Caco-2 (cell line): ENCODE measurements around the gene AMOTL2. TPM values are rescaled to one million over a fixed set of nuclear protein-coding genes. Genes with fewer than 3 reads are reported as not detected.

Experiments used
- BruUV-seq: library from RNA; stranded (reverse); fragments of 400-500 nt; replicated peaks from 2 replicates; lab custom pipeline; 2021; lab: Mats Ljungman, UMichigan
- CTCF ChIA-PET: fragments of 300-600 bp; sonication (Branson Sonifier 250); formaldehyde crosslinking; loops from one replicate; lab custom pipeline; 2022; ENCODE audit warnings: antibody characterized with exemption; lab: Charles Lee
- POLR2A ChIA-PET: fragments of 300-600 bp; sonication (Branson Sonifier 250); formaldehyde crosslinking; loops from one replicate; lab custom pipeline; 2022; ENCODE audit warnings: antibody characterized with exemption; lab: Charles Lee
- DNase-seq, 2 experiments: peaks; one replicate each; pipeline versions ENCODE4 v3.0.0 to v3.0.0-alpha.2; 2020 to 2022
- H3K27me3 ChIP-seq: replicated peaks from 2 replicates; pipeline ENCODE4 v1.6.0; 2011; ENCODE audit warnings: low read length; ENCODE audit not compliant: control insufficient read depth, insufficient read depth
- H3K36me3 ChIP-seq: 2 replicates; pipeline ENCODE4 v1.5.1; 2011; ENCODE audit warnings: low read length; ENCODE audit not compliant: control insufficient read depth, insufficient read depth
- H3K4me1 ChIP-seq: fragments of 250-450 bp; sonication (Bioruptor Pico); 2 replicates; pipeline ENCODE4 v1.5.1; 2020; ENCODE audit warnings: mild to moderate bottlenecking
- H3K4me3 ChIP-seq: 2 replicates; pipeline ENCODE4 v1.5.1; 2011; ENCODE audit warnings: low read depth, mild to moderate bottlenecking, control low read depth, low read length
- H3K9me3 ChIP-seq: fragments of 250-450 bp; sonication (Bioruptor Pico); 2 replicates; pipeline ENCODE4 v1.5.1; 2020; ENCODE audit warnings: mild to moderate bottlenecking, moderate library complexity
- H3K27ac Mint-ChIP-seq: one replicate; pipeline ENCODE4 v1.8.0; 2022; ENCODE audit warnings: mixed read lengths; ENCODE audit not compliant: unreplicated experiment
- H3K27me3 Mint-ChIP-seq: one replicate; pipeline ENCODE4 v1.8.0; 2022; ENCODE audit warnings: mixed read lengths; ENCODE audit not compliant: insufficient read depth, unreplicated experiment
- H3K36me3 Mint-ChIP-seq: one replicate; pipeline ENCODE4 v1.8.0; 2022; ENCODE audit warnings: mild to moderate bottlenecking, mixed read lengths; ENCODE audit not compliant: insufficient read depth, unreplicated experiment
- H3K4me1 Mint-ChIP-seq: one replicate; pipeline ENCODE4 v1.8.0; 2022; ENCODE audit warnings: low read depth, mixed read lengths; ENCODE audit not compliant: unreplicated experiment
- H3K4me3 Mint-ChIP-seq: one replicate; pipeline ENCODE4 v1.8.0; 2022; ENCODE audit warnings: mild to moderate bottlenecking, moderate library complexity, mixed read lengths; ENCODE audit not compliant: unreplicated experiment
- H3K9me3 Mint-ChIP-seq: one replicate; pipeline ENCODE4 v1.8.0; 2022; ENCODE audit warnings: mixed read lengths; ENCODE audit not compliant: unreplicated experiment
- intact Hi-C: fragments of 100-400 bp; cut with micrococcal nuclease; formaldehyde crosslinking; loops from one replicate; pipeline ENCODE4 v1.10.0; 2022; ENCODE audit not compliant: unreplicated experiment
- total RNA-seq: library from RNA; stranded (reverse); gene quantifications from 2 replicates; pipeline ENCODE4 v1.2.3, GENCODE V29; 2022
- TF ChIP-seq, protein P1 (sequence below), 2 experiments: fragments of 200-600 bp in 1 of 2; IDR thresholded peaks; 1 replicate in 1 of 2; 2 replicates in 1 of 2; pipeline versions ENCODE4 v1.5.1 to v1.8.0; 2011 to 2022; ENCODE audit warnings: antibody characterized with exemption in 1 of 2, control low read depth in 1 of 2, inconsistent platforms in 1 of 2, low read depth in 1 of 2, low read length in 1 of 2, mild to moderate bottlenecking in 1 of 2, moderate library complexity in 1 of 2; ENCODE audit not compliant: insufficient read depth in 1 of 2, severe bottlenecking in 1 of 2, unreplicated experiment in 1 of 2

Gene AMOTL2
- total RNA-seq, 1 experiment from 2014 or later = 271 TPM

- no TSS peak for BruUV-seq
- Histone ChIP-seq H3K36me3 (no peaks in the 10 kb centered on the region), H3K9me3 (no peaks in the 10 kb centered on the region), H3K27me3 (no peaks in the 10 kb centered on the region), H3K4me1 (peaks cover 97% of the 10 kb centered on the region), H3K4me3 (no peak overlapping the region)
- peaks cover 8% of the 10 kb centered on the region for H3K9me3 Mint-ChIP-seq
- POLR2A ChIA-PET = no interaction called here
- H3K36me3 Mint-ChIP-seq = peaks cover 17% of the 10 kb centered on the region
- H3K4me3 Mint-ChIP-seq = no peak overlapping the region
- DNase-seq = peak in 1 of 2 experiments; percentile 26
- peak overlapping the region; percentile 95 for H3K27ac Mint-ChIP-seq
- no peaks in the 10 kb centered on the region for H3K27me3 Mint-ChIP-seq
- intact Hi-C loops = no loop called here
- TF ChIP-seq, protein P1, sequence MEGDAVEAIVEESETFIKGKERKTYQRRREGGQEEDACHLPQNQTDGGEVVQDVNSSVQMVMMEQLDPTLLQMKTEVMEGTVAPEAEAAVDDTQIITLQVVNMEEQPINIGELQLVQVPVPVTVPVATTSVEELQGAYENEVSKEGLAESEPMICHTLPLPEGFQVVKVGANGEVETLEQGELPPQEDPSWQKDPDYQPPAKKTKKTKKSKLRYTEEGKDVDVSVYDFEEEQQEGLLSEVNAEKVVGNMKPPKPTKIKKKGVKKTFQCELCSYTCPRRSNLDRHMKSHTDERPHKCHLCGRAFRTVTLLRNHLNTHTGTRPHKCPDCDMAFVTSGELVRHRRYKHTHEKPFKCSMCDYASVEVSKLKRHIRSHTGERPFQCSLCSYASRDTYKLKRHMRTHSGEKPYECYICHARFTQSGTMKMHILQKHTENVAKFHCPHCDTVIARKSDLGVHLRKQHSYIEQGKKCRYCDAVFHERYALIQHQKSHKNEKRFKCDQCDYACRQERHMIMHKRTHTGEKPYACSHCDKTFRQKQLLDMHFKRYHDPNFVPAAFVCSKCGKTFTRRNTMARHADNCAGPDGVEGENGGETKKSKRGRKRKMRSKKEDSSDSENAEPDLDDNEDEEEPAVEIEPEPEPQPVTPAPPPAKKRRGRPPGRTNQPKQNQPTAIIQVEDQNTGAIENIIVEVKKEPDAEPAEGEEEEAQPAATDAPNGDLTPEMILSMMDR (IDR thresholded peaks at IDR 0.05; ENCODE audit: insufficient read depth in 1 of 2, low read depth in 1 of 2, low read length in 1 of 2, severe bottlenecking in 1 of 2, unreplicated experiment in 1 of 2) = no peak
- peaks cover 82% of the 10 kb centered on the region for H3K4me1 Mint-ChIP-seq
- CTCF ChIA-PET = interaction anchor here (0.6 kb wide), 1 partner anchor 36 kb away, joined by 3 read pairs; no protein-coding TSS in a partner anchor
These were observed 37.7 kb downstream of the AMOTL2 start for GRCh38 chr3:134336587-134336986.

- no peaks in the 10 kb centered on the region for H3K27me3 Mint-ChIP-seq
- TF ChIP-seq, protein P1 (IDR thresholded peaks at IDR 0.05; ENCODE audit: insufficient read depth in 1 of 2, low read depth in 1 of 2, low read length in 1 of 2, severe bottlenecking in 1 of 2, unreplicated experiment in 1 of 2) = no peak
- Histone ChIP-seq H3K36me3 (no peaks in the 10 kb centered on the region), H3K4me3 (no peak overlapping the region), H3K4me1 (peaks cover 97% of the 10 kb centered on the region), H3K27me3 (no peaks in the 10 kb centered on the region), H3K9me3 (no peaks in the 10 kb centered on the region)
- CTCF ChIA-PET = interaction anchor here (0.6 to 1.2 kb wide), 2 partner anchors 26 to 30 kb away, joined by 3 read pairs; no protein-coding TSS in a partner anchor
- peak overlapping the region; percentile 95 for H3K27ac Mint-ChIP-seq
- POLR2A ChIA-PET = interaction anchor here (0.6 to 2.3 kb wide), 7 partner anchors 17 to 40 kb away, joined by 3 to 15 read pairs (median 3); partner anchors contain the start of gene AMOTL2
- peaks cover 83% of the 10 kb centered on the region for H3K4me1 Mint-ChIP-seq
- peak in 1 of 2 experiments; percentile 64 for DNase-seq
- no TSS peak for BruUV-seq
- peaks cover 8% of the 10 kb centered on the region for H3K9me3 Mint-ChIP-seq
- H3K36me3 Mint-ChIP-seq = peaks cover 27% of the 10 kb centered on the region
- intact Hi-C loops = no loop called here
- peak overlapping the region; percentile 38 for H3K4me3 Mint-ChIP-seq
These were observed 39.4 kb downstream of the AMOTL2 start for GRCh38 chr3:134334901-134335280.

DNA sequence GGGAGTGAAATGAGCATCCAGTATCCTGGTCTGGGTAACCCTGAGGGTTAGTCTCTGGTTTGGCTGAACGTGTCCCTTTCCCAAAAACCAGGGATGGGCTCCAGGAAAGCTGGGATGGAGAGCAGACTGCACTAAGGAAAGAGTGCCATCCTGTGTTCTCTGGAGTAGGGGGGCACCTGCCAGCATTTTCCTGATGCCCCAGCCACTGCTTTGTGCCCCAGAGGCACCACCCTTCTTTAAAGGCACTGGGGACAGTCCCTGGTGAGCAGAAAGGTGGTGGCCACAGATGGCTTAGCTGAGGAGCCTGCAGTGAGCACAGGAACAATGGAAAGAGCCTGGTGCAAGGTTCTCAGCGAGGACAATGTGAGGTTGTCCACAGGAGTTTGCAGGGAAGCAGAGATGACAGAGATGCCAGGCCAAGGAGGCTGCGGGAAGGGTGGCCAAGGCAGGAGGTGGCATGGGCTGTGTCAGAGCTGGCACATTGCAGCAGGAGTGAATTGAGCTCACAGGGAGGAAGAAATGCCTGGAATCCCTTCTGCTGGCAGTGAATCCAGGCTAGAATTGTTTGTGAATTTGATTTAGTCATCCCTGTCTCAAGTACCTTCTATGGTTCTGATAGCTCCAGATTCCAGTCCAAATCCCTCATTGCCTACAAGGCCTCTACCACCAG is 39.9 kb downstream of the AMOTL2 start:
- Histone ChIP-seq H3K4me3 (no peak overlapping the region), H3K4me1 (peaks cover 97% of the 10 kb centered on the region), H3K9me3 (no peaks in the 10 kb centered on the region), H3K36me3 (no peaks in the 10 kb centered on the region), H3K27me3 (no peaks in the 10 kb centered on the region)
- CTCF ChIA-PET = interaction anchor here (0.6 to 1.2 kb wide), 2 partner anchors 25 to 30 kb away, joined by 3 read pairs; no protein-coding TSS in a partner anchor
- intact Hi-C loops = no loop called here
- POLR2A ChIA-PET = interaction anchor here (1.0 to 2.3 kb wide), 4 partner anchors 17 to 30 kb away, joined by 3 to 15 read pairs (median 6); no protein-coding TSS in a partner anchor
- TF ChIP-seq, protein P1 (IDR thresholded peaks at IDR 0.05; ENCODE audit: insufficient read depth in 1 of 2, low read depth in 1 of 2, low read length in 1 of 2, severe bottlenecking in 1 of 2, unreplicated experiment in 1 of 2) = no peak
- Mint-ChIP-seq H3K27ac (peak overlapping the region; percentile 95), H3K36me3 (peaks cover 32% of the 10 kb centered on the region), H3K4me3 (peak overlapping the region; percentile 55), H3K9me3 (peaks cover 8% of the 10 kb centered on the region), H3K27me3 (no peaks in the 10 kb centered on the region), H3K4me1 (peaks cover 83% of the 10 kb centered on the region)
- DNase-seq = peak in 1 of 2 experiments; percentile 21
- TSS peak; percentile 50 for BruUV-seq
